H1 (cell line): Measurements from ENCODE around the gene CEP350. TPM values are rescaled to one million over a fixed set of nuclear protein-coding genes. Genes with fewer than 3 reads are reported as not detected.

Source experiments
- CTCF ChIA-PET: fragments of 300-600 bp; sonication (Branson Sonifier 250); formaldehyde crosslinking; loops from one replicate; lab custom pipeline; 2021; ENCODE audit not compliant: partially characterized antibody; lab: Charles Lee
- POLR2A ChIA-PET: fragments of 300-600 bp; sonication (Branson Sonifier 250); formaldehyde crosslinking; loops from one replicate; lab custom pipeline; 2021; ENCODE audit warnings: inconsistent platforms; ENCODE audit not compliant: partially characterized antibody; lab: Charles Lee
- DNase-seq, 2 experiments: peaks; one replicate each; pipeline versions ENCODE4 v3.0.0 to v3.0.0-alpha.2; 2010 to 2022; ENCODE audit warnings: low spot score in 2 of 2, low read depth in 1 of 2, mixed read lengths in 1 of 2
- FAIRE-seq: peaks from 2 replicates; lab custom pipeline; 2011; peaks lifted over from hg19 to GRCh38; lab: Jason Lieb, UNC
- H2AFZ ChIP-seq: 2 replicates; pipeline ENCODE4 v1.8.1; 2012; ENCODE audit warnings: low read length, inconsistent platforms
- H2AK5ac ChIP-seq: 2 replicates; pipeline ENCODE4 v1.6.1; 2013; ENCODE audit warnings: low read depth, low read length
- H2BK120ac ChIP-seq: replicated peaks from 2 replicates; pipeline ENCODE3; 2013; ENCODE audit warnings: low read depth, low read length, inconsistent platforms
- H2BK12ac ChIP-seq: 2 replicates; pipeline ENCODE4 v1.6.1; 2013; ENCODE audit warnings: low read depth, low read length
- H2BK15ac ChIP-seq: 2 replicates; pipeline ENCODE4 v1.6.1; 2013; ENCODE audit warnings: low read length
- H2BK20ac ChIP-seq: 2 replicates; pipeline ENCODE4 v1.6.1; 2013; ENCODE audit warnings: low read length
- H2BK5ac ChIP-seq: 2 replicates; pipeline ENCODE4 v1.6.1; 2013; ENCODE audit warnings: low read depth, low read length
- H3K14ac ChIP-seq: 2 replicates; pipeline ENCODE4 v1.6.1; 2013; ENCODE audit warnings: inconsistent platforms; ENCODE audit not compliant: insufficient read length
- H3K18ac ChIP-seq: 2 replicates; pipeline ENCODE4 v1.6.1; 2013; ENCODE audit warnings: low read length; ENCODE audit errors: extremely low read depth
- H3K23ac ChIP-seq: 2 replicates; pipeline ENCODE4 v1.6.1; 2013; ENCODE audit warnings: inconsistent platforms; ENCODE audit not compliant: insufficient read length
- H3K23me2 ChIP-seq: 2 replicates; pipeline ENCODE4 v1.6.1; 2013; ENCODE audit warnings: low read depth, low read length
- H3K27ac ChIP-seq: 2 replicates; pipeline ENCODE4 v1.6.1; 2011; ENCODE audit warnings: low read depth, low read length, inconsistent platforms
- H3K27me3 ChIP-seq, 4 experiments: replicated peaks in 1 of 4; 1 replicate in 1 of 4; 2 replicates in 3 of 4; pipeline versions ENCODE4 v1.6.1 to v1.8.1; 2011 to 2013; ENCODE audit warnings: low read length in 3 of 4, mild to moderate bottlenecking in 3 of 4, inconsistent platforms in 2 of 4, mixed read lengths in 2 of 4, moderate library complexity in 1 of 4; ENCODE audit not compliant: control insufficient read depth in 3 of 4, insufficient read depth in 3 of 4; ENCODE audit errors: extremely low read depth in 1 of 4
- H3K36me3 ChIP-seq, 4 experiments: 2 replicates each; pipeline versions ENCODE4 v1.6.1 to v1.8.1; 2011 to 2013; ENCODE audit warnings: mild to moderate bottlenecking in 4 of 4, low read length in 3 of 4, moderate library complexity in 2 of 4, control low read depth in 1 of 4, inconsistent platforms in 1 of 4; ENCODE audit not compliant: insufficient read depth in 4 of 4, control insufficient read depth in 2 of 4
- H3K4ac ChIP-seq: replicated peaks from 2 replicates; pipeline ENCODE3; 2013; ENCODE audit warnings: low read length, low read depth, mixed read lengths, inconsistent platforms; ENCODE audit not compliant: insufficient read length
- H3K4me1 ChIP-seq, 4 experiments: replicated peaks in 1 of 4; 1 replicate in 1 of 4; 2 replicates in 3 of 4; pipeline versions ENCODE4 v1.6.1 to v1.8.1; 2011 to 2013; ENCODE audit warnings: low read length in 3 of 4, inconsistent platforms in 2 of 4, mixed read lengths in 1 of 4; ENCODE audit not compliant: insufficient read depth in 4 of 4, control insufficient read depth in 3 of 4
- H3K4me2 ChIP-seq, 2 experiments: 2 replicates each; pipeline versions ENCODE4 v1.6.1 to v1.8.1; 2011 to 2013; ENCODE audit warnings: low read depth in 2 of 2, low read length in 2 of 2, control low read depth in 1 of 2, inconsistent platforms in 1 of 2, mild to moderate bottlenecking in 1 of 2; ENCODE audit not compliant: insufficient read depth in 1 of 2
- H3K4me3 ChIP-seq, 4 experiments: fragments of 200-600, 300-600 bp in 1 of 4; sonication (generic), shearing (Covaris generic), sonication (Bioruptor Twin) in 1 of 4; 2 replicates each; pipeline versions ENCODE4 v1.5.1 to v1.8.1; 2011 to 2016; ENCODE audit warnings: low read length in 4 of 4, low read depth in 3 of 4, control low read depth in 2 of 4, inconsistent platforms in 2 of 4, mild to moderate bottlenecking in 2 of 4, mixed read lengths in 1 of 4, moderate library complexity in 1 of 4; ENCODE audit not compliant: insufficient read depth in 2 of 4; ENCODE audit errors: extremely low read depth in 1 of 4
- H3K56ac ChIP-seq: replicated peaks from 2 replicates; pipeline ENCODE3; 2013; ENCODE audit warnings: low read depth, mild to moderate bottlenecking, mixed read lengths, low read length, inconsistent platforms; ENCODE audit not compliant: insufficient read length
- H3K79me1 ChIP-seq: 2 replicates; pipeline ENCODE4 v1.6.1; 2013; ENCODE audit warnings: low read depth, low read length, control low read depth
- H3K79me2 ChIP-seq, 2 experiments: 2 replicates each; pipeline versions ENCODE4 v1.6.1 to v1.8.1; 2012 to 2013; ENCODE audit warnings: low read length in 2 of 2, mild to moderate bottlenecking in 2 of 2, inconsistent platforms in 1 of 2; ENCODE audit not compliant: insufficient read depth in 2 of 2, control insufficient read depth in 1 of 2
- H3K9ac ChIP-seq, 4 experiments: replicated peaks in 1 of 4; 1 replicate in 1 of 4; 2 replicates in 3 of 4; pipeline versions ENCODE4 v1.6.1 to v1.8.1; 2011 to 2013; ENCODE audit warnings: low read depth in 3 of 4, low read length in 3 of 4, control low read depth in 2 of 4, mild to moderate bottlenecking in 2 of 4, moderate library complexity in 2 of 4, inconsistent platforms in 1 of 4; ENCODE audit errors: extremely low read depth in 1 of 4
- H3K9me3 ChIP-seq, 2 experiments: 2 replicates each; pipeline versions ENCODE4 v1.6.1 to v1.8.1; 2012 to 2013; ENCODE audit warnings: mild to moderate bottlenecking in 2 of 2, moderate library complexity in 2 of 2, control low read depth in 1 of 2, inconsistent platforms in 1 of 2, low read depth in 1 of 2, low read length in 1 of 2, mixed read lengths in 1 of 2; ENCODE audit not compliant: insufficient read depth in 2 of 2
- H4K20me1 ChIP-seq, 2 experiments: replicated peaks in 1 of 2; 2 replicates each; pipeline versions ENCODE3 to v1.8.1; 2011 to 2013; ENCODE audit warnings: inconsistent platforms in 2 of 2, low read length in 2 of 2, mild to moderate bottlenecking in 1 of 2; ENCODE audit not compliant: insufficient read depth in 2 of 2, control insufficient read depth in 1 of 2
- H4K5ac ChIP-seq: 2 replicates; pipeline ENCODE4 v1.6.1; 2013; ENCODE audit warnings: low read length, low read depth, mixed read lengths, inconsistent platforms; ENCODE audit not compliant: insufficient read length
- H4K8ac ChIP-seq: 2 replicates; pipeline ENCODE4 v1.8.0; 2013; ENCODE audit warnings: mild to moderate bottlenecking, moderate library complexity, low read length, inconsistent platforms; ENCODE audit not compliant: insufficient read depth; ENCODE audit errors: extremely low read depth
- H4K91ac ChIP-seq: replicated peaks from 2 replicates; pipeline ENCODE3; 2013; ENCODE audit warnings: low read length, mixed read lengths, inconsistent platforms; ENCODE audit not compliant: insufficient read length
- WGBS, 2 experiments: shearing (Covaris generic) in 1 of 2; methylation state at CpG; one replicate each; pipeline versions ENCODE4 v1.1.6 to v1.1.7; 2013 to 2015; ENCODE audit warnings: low lambda C conversion rate in 2 of 2, mixed read lengths in 2 of 2, inconsistent platforms in 1 of 2, low coverage in 1 of 2, missing lambda C conversion rate in 1 of 2; ENCODE audit not compliant: insufficient replicate concordance in 2 of 2, insufficient coverage in 1 of 2, insufficient read length in 1 of 2; ENCODE audit errors: extremely low coverage in 1 of 2, missing lambda C conversion rate in 1 of 2; 5-methylcytosine and 5-hydroxymethylcytosine counted together
- polyA plus RNA-seq, 7 experiments: library from polyadenylated mRNA; depleted of rRNA in 3 of 7; stranded (reverse) in 5 of 7; unstranded in 2 of 7; fragments of >200 nt in 5 of 7; fragments of 200-250 nt in 2 of 7; gene quantifications; 1 replicate in 5 of 7; 2 replicates in 1 of 7; 4 replicates in 1 of 7; pipeline versions ENCODE4 v1.2.1 to v1.2.3, GENCODE V29; 2011 to 2013; ENCODE audit warnings: missing spikeins in 2 of 7, mixed read lengths in 2 of 7
- total RNA-seq: library from RNA; stranded (reverse); fragmentation: NEBNext Ultra II Directional; extraction: Animal tissue kit (Norgen Biotek cat#: 25700); gene quantifications from 2 replicates; pipeline ENCODE4 v1.2.1, GENCODE V29; 2021

Gene CEP350
- total and polyA plus RNA-seq, 2 of the 8 experiments (the other 6 are each of a cell fraction or from before 2014, with no cell fraction given): 5.6 to 39.4 TPM

DNA sequence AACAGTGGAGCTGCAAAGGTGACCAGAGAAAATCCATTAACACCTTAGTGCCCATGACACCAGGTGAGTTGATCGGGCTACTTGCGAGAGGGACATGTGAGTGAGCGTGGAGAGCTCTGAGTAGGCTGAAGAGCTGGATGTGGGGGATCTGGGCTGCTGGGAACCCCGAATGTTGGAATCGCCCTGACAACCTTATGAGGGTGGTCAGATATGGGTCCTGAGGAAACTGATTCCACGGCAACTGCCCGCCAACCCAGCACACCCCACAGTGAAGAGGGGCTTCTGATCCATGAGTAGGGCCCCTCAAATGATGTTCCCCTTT, 199.4 kb downstream of the CEP350 start:
- H3K27ac ChIP-seq: no peak overlapping the region
- H4K8ac ChIP-seq: peak overlapping the region; percentile 76; the same call in 1 of the 2 replicates
- H3K9me3 ChIP-seq: no peaks in the 10 kb centered on the region
- H4K5ac ChIP-seq: no peak overlapping the region
- H2BK120ac ChIP-seq: no peak overlapping the region
- H2BK15ac ChIP-seq: no peak overlapping the region; the same call in 1 of the 2 replicates
- no peak overlapping the region for H4K91ac ChIP-seq
- peaks cover 0 to 15% (median 8%) of the 10 kb centered on the region in 4 experiments; a peak in 6 of 7 replicates for H3K27me3 ChIP-seq
- peaks cover 10% of the 10 kb centered on the region for H3K79me1 ChIP-seq
- H3K79me2 ChIP-seq: peaks cover 5 to 31% of the 10 kb centered on the region in 2 experiments; a peak in 3 of 4 replicates
- no peak overlapping the region for H2BK12ac ChIP-seq
- POLR2A ChIA-PET: interaction anchor here (0.6 to 4.2 kb wide), 3 partner anchors 13 to 69 kb away, joined by 3 to 36 read pairs (median 4); no protein-coding TSS in a partner anchor
- H3K56ac ChIP-seq: no peak overlapping the region
- H3K36me3 ChIP-seq: no peaks in the 10 kb centered on the region
- peak overlapping the region; percentile 95 for H2AFZ ChIP-seq
- CTCF ChIA-PET: interaction anchor here (1.3 to 8.1 kb wide), 3 partner anchors 13 to 34 kb away, joined by 3 to 108 read pairs (median 18); no protein-coding TSS in a partner anchor
- H3K23ac ChIP-seq: no peak overlapping the region
- no peak overlapping the region for H2AK5ac ChIP-seq
- no peak overlapping the region for H3K14ac ChIP-seq
- no peak overlapping the region for H2BK5ac ChIP-seq
- peak overlapping the region; percentile 80 to 95 for H3K4me2 ChIP-seq
- no peak overlapping the region for H3K4ac ChIP-seq
- H3K9ac ChIP-seq: peak overlapping the region in 3 of 4 experiments; percentile 51 to 87 (median 59); a peak in 6 of 7 replicates
- no peak overlapping the region; the same call in 1 of the 2 replicates for H3K18ac ChIP-seq
- peak overlapping the region; percentile 66 to 97 (median 83) for H3K4me3 ChIP-seq
- H2BK20ac ChIP-seq: no peak overlapping the region
- H4K20me1 ChIP-seq: peaks cover 10 to 11% of the 10 kb centered on the region in 2 experiments
- peaks cover 8% of the 10 kb centered on the region for H3K23me2 ChIP-seq
- H3K4me1 ChIP-seq: peaks cover 1 to 6% (median 3%) of the 10 kb centered on the region in 4 experiments; a peak in 6 of 7 replicates
- DNase-seq (no peak), FAIRE-seq (no peak)
- WGBS, 2 experiments: 30% methylated on average over 7 of the region's 7 CpGs; no CpG with 5 or more reads in 1 of the 2 experiments
